Left hindlimb (tissue), 1 donor: ENCODE results near the gene OR3A2.
"Not testable (repeated sequence)": the region's sequence is repeated elsewhere in the genome, so short reads cannot be mapped to it uniquely, and the experiment has no call there.

Experiments
- DNase-seq: peaks from one replicate; pipeline ENCODE4 v3.0.0-alpha.2; 2018

The OR3A2 gene

DNA sequence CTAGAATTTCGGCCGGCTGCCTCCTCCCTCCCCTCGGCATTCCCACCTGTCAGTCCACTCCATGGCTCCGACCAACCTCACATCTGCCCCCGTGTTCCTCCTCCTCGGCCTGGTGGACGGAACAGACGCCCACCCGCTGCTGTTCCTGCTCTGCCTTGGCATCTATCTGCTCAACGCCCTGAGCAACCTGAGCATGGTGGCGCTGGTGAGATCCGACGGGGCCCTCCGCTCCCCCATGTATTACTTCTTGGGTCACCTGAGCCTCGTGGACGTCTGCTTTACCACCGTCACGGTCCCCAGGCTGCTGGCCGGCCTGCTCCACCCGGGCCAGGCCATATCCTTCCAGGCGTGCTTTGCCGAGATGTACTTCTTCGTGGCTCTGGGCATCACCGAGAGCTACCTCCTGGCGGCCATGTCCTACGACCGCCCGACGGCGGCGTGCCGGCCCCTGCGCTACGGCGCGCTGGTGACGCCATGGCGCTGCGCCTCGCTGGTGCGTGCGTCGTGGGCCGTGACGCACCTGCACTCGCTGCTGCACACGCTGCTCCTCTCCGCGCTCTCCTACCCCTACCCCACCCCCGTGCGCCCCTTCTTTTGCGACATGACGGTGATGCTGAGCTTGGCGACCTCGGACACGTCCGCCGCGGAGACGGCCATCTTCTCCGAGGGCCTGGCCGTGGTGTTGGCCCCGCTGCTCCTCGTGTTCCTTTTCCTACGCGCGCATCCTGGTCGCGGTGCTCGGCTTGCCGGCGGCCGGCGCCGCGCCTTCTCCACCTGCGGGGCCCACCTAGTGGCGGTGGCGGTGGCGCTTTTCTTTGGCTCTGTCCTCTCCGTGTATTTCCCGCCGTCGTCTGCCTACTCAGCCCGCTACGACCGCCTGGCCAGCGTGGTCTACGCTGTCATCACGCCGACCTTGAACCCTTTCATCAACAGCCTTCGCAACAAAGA lies at the start of gene OR3A2:
Gene OR3A2 (minus strand): TSS at position 440 of the 948 bp plus-strand sequence.
- DNase-seq = no peak

GRCh38 chr17:3433741-3434140 lies 47.6 kb upstream of the OR3A2 start, which contains the start of gene OR1E2:
Gene OR1E2 (minus strand): TSS chr17:3433841. CDS start chr17:3433841, 0 bp downstream.
- no peak for DNase-seq

DNA sequence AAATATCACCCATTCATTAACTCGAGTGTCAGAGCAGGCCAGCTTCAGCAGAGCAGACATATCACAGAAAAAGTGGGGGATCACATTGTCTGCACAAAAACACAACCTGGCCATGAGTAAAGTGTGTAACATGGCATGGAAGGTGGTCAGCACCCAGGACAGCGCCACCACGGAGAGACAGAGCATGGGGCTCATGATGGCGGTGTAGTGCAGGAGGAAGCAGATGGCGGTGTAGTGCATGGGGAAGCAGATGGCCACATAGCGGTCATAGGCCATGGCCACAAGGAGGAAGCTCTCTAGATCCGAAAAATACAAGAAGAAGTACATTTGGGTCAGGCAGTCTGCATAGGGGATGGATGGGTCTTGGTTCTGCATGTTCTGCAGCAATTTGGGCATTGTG lies 47.1 kb upstream of the OR3A2 start:
- not testable (repeated sequence) for DNase-seq

DNA sequence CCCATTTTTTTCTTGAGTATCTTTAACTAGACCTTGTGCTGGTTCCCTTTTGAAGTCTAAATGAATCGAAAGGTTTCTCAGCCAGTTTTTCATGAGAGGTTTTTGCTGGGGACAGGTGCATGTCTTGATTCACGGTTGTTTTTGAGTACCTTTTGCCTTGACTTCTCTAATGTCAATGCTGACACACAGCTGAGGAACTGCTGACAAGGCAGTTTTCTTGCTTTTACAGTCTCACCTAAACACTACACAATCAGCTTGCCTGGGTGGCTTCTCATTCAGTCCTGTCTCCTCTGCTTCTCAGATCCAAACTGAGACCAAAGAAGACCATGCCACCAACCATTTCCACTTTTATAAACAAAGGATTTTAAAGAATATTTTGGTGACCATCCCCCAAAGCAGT lies 32.1 kb upstream of the OR3A2 start:
- no peak for DNase-seq

DNA sequence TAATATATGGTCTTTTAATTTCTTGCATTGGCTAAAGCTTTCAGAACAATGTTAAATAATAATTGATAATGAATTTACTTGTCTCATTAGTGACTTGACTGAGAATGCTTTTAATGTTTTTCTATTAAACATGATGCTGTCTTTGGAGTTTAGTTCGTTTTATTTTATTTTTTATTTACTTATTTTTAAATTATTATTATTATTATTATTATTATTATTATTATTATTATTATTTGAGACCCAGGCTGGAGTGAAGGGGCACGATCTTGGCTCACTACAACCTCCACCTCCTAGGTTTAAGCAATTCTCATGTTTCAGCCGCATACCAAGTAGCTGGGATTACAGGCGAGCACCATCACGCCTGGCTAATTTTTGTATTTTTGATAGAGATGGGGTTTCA lies 29.5 kb upstream of the OR3A2 start:
- no peak for DNase-seq

- DNase-seq = not testable (repeated sequence)
These were observed 26.1 kb upstream of the OR3A2 start for GRCh38 chr17:3412216-3412615.

DNA sequence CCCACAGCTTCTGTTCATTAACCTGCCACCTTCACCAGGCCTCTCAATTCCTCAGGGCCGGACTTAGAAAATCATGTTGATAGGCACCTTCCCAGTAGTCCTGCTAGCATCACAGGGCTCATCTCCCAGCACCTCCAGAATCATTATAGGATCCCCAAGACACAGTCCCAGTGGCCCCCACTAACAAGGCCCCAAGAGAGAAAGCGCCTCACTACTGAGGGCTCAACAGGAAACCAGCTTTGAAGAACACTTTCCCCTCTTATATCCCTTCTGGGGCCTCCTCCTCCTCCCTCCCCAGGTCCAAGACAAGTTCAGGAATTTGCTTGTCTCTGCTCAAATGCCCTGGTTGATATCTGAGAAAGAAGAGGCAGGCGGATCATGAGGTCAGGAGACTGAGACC lies 25.0 kb upstream of the OR3A2 start, which contains the start of gene OR3A3:
Gene OR3A3 (plus strand): TSS at position 301 of the 400 bp plus-strand sequence.
- no peak for DNase-seq

DNA sequence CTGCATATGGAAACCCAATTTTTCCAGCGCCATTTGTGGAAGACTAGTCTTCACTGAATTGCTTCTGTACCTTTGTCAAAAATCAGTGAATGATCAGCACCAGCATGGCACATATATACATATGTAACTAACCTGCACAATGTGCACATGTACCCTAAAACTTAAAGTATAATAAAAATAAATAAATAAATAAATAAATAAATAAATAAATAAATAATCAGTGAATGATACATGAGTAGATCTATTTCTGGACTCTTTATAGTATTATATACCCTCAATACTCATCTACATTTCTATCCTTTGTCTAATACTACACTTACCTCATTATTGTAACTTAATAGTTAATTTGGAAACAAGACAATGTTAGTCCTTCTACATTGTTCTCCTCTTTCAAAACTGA lies 17.7 kb upstream of the OR3A2 start:
- DNase-seq = not testable (repeated sequence)

GRCh38 chr17:3401786-3402185 lies 15.7 kb upstream of the OR3A2 start:
- no peak for DNase-seq

GRCh38 chr17:3400055-3400454 lies 13.9 kb upstream of the OR3A2 start:
- DNase-seq = no peak

- no peak for DNase-seq
These were observed 12.2 kb upstream of the OR3A2 start, which contains the start of gene OR1E1 for GRCh38 chr17:3398310-3398709. Gene OR1E1 (minus strand): TSS chr17:3398410. CDS start chr17:3398410, 0 bp downstream.

- not testable (repeated sequence) for DNase-seq
These were observed 11.7 kb upstream of the OR3A2 start for GRCh38 chr17:3397801-3398200.

- no peak for DNase-seq
These were observed 3.7 kb upstream of the OR3A2 start for GRCh38 chr17:3389791-3390190.

- DNase-seq = no peak
These were observed 4.2 kb downstream of the OR3A2 start for GRCh38 chr17:3381957-3382356.

DNA sequence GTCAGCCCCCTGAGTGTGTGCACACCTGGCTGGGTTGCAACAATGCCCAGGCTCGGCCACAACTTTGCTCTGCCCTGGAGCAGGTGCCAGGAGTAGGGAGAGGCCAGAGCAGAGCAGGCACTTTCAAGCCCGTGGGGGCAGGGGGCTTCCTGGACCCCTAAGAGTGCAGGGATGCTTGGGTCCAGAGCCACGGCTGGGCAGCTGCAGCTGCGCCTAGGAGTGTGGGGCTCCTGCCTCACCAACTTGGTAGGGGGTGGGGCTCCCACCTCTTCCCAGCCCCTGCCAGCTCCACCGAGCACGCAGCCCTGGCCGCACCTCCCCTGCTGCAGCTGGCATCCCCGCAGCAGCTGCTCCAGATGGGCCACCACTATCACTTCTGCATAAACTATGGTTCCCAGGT lies 7.8 kb downstream of the OR3A2 start:
- no peak for DNase-seq

DNA sequence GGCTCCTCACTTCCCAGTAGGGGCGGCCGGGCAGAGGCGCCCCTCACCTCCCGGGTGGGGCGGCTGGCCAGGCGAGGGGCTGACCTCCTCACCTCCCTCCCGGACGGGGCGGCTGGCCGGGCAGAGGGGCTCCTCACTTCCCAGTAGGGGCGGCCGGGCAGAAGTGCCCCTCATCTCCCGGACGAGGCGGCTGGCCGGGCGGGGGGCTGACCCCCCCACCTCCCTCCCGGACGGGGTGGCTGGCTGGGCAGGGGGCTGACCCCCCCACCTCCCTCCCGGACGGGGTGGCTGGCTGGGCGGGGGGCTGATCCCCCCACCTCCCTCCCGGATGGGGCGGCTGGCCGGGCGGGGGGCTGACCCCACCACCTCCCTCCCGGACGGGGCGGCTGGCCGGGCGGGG lies 14.9 kb downstream of the OR3A2 start:
- not testable (repeated sequence) for DNase-seq

GRCh38 chr17:3342782-3343181 lies 43.3 kb downstream of the OR3A2 start:
- DNase-seq = not testable (repeated sequence)

GRCh38 chr17:3335876-3336275 lies 50.2 kb downstream of the OR3A2 start:
- DNase-seq = no peak

DNA sequence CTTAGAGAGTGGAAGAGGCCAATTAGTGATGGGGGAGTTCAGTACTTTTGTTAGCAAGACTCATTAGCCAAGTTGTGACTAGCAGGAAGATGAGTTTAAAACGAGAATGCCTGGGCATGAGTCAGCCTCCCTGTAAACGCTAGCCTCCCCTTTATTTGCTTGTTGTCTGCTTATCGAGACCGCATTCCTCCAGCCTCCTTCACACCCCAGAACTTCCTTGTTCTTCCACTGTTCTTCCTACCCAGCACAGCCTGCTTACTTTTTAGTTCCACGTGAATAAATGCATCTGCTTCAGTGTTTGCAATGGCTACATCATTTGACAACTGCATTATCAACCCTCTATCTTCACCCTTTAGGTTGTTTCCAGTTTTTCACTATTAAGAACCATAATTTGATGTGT lies 67.8 kb downstream of the OR3A2 start:
- DNase-seq = no peak

- DNase-seq = no peak
These were observed 69.3 kb downstream of the OR3A2 start for GRCh38 chr17:3316836-3317235.

GRCh38 chr17:3308603-3309002 lies 77.5 kb downstream of the OR3A2 start:
- DNase-seq = no peak

GRCh38 chr17:3298260-3298659 lies 87.8 kb downstream of the OR3A2 start, which contains the start of gene OR3A1:
Gene OR3A1 (minus strand): TSS chr17:3298360. CDS start chr17:3292582, 5,778 bp downstream.
- DNase-seq = no peak

DNA sequence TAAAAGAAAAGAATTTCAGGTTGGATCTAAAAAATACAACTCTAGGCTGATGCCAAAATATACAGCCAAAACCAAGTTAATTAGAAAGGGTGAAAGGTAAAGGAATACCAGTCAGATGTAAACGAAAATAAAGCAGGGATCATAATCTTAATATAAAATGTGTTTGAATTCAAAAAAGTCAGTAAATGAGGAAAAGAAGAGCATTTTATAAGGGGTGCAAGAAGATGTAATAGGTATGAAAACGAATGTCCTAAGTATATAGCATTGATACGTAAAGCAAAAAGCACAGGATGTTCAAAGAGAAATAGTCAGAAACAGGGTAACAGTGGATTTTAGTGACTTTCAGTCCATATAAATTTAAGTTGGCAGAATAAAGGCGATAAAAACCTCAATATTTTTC lies 90.5 kb downstream of the OR3A2 start:
- no peak for DNase-seq

- DNase-seq = not testable (repeated sequence)
These were observed 92.6 kb downstream of the OR3A2 start for GRCh38 chr17:3293548-3293947.
